GM23248 (cell line): ENCODE measurements around the gene MOB3B.

Source experiments
- EZH2 ChIP-seq: fragments of 200-600 bp; sonication (generic); IDR thresholded peaks from 2 replicates; pipeline ENCODE4 v1.6.1; 2018; ENCODE audit warnings: antibody characterized with exemption, mild to moderate bottlenecking; ENCODE audit not compliant: insufficient read depth, poor library complexity, severe bottlenecking
- EZH2phosphoT487 ChIP-seq: fragments of 200-600 bp; sonication (generic); IDR thresholded peaks from 2 replicates; pipeline ENCODE4 v1.6.1; 2018; ENCODE audit warnings: antibody characterized with exemption, moderate library complexity, mild to moderate bottlenecking, low read depth; ENCODE audit not compliant: insufficient read depth

DNA sequence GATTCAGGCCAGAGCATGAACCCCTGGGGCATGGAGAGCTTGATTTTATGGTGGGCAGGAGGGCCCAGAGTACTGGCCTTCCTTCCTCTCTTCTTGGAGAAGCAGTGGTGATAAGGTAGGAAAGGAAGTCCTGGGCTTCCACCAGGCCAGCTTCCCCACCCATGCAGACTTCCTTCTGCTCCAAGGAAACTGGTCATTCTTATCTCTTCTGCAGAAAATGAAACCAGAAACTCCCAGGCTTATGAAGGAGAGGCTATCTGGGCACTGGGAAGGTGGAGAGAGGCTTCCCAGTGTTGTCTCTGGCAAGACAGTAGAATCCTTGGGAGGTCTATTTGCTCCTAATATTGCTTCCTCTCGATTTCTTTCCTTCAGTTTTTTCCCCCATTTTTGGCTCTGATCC lies 122.1 kb downstream of the MOB3B start:
- TF ChIP-seq EZH2 (no peak), EZH2phosphoT487 (no peak)
